OCI-LY7 (cell line): ENCODE data around the gene KCNAB2.

Experiments
- CTCF ChIP-seq: fragments of 200-600 bp; sonication (generic); conservative IDR thresholded peaks from 2 replicates; pipeline ENCODE4 v1.5.1; 2014; ENCODE audit warnings: mild to moderate bottlenecking, antibody characterized with exemption, low read length, moderate library complexity, mixed read lengths
- EZH2phosphoT487 ChIP-seq: fragments of 200-600 bp; sonication (generic); IDR thresholded peaks from 2 replicates; pipeline ENCODE4 v1.6.1; 2018; ENCODE audit warnings: low read depth, borderline replicate concordance, mild to moderate bottlenecking, mixed run types, antibody characterized with exemption, low read length, moderate library complexity, mixed read lengths

- TF ChIP-seq EZH2phosphoT487 (no peak), CTCF (no peak)
Measured at GRCh38 chr1:6039031-6039430, 6.7 kb upstream of the KCNAB2 start.
